Stomach (tissue), 9 donors: ENCODE results near the gene TRIM41. TPM values are rescaled to one million over a fixed set of nuclear protein-coding genes. Genes with fewer than 3 reads are reported as not detected.

ENCODE experiments used
- DNase-seq, 2 donors: peaks; one replicate each; pipeline versions ENCODE4 v3.0.0 to v3.0.0-alpha.2; 2013 to 2019
- H3K27ac ChIP-seq, 5 donors: fragments of 200-600 bp in 4 of 5; sonication (generic) in 4 of 5; one replicate each; pipeline ENCODE4 v1.5.1; 2013 to 2019; ENCODE audit warnings: mild to moderate bottlenecking in 1 of 5, moderate library complexity in 1 of 5
- H3K27me3 ChIP-seq, 3 donors: fragments of 200-600 bp; sonication (generic); one replicate each; pipeline ENCODE4 v1.5.1; 2017 to 2019; ENCODE audit warnings: mixed run types in 1 of 3
- H3K36me3 ChIP-seq, 4 donors: fragments of 200-600 bp; sonication (generic); 1 replicate in 3 of 4; 2 replicates in 1 of 4; pipeline ENCODE4 v1.5.1; 2016 to 2019
- H3K4me1 ChIP-seq, 4 donors: fragments of 200-600 bp; sonication (generic); one replicate each; pipeline ENCODE4 v1.5.1; 2016 to 2019
- H3K4me3 ChIP-seq, 4 donors: fragments of 200-600 bp; sonication (generic) in 3 of 4; one replicate each; pipeline ENCODE4 v1.5.1; 2016 to 2019; ENCODE audit warnings: mild to moderate bottlenecking in 1 of 4
- H3K9me3 ChIP-seq, 4 donors: fragments of 200-600 bp; sonication (generic); one replicate each; pipeline ENCODE4 v1.5.1; 2016 to 2019
- EP300 ChIP-seq: sonication (generic); formaldehyde crosslinking; IDR thresholded peaks from one replicate; pipeline ENCODE4 v1.6.1; 2017; ENCODE audit warnings: antibody characterized with exemption
- POLR2A ChIP-seq, 4 donors: fragments of 450-650 bp; IDR thresholded peaks; one replicate each; pipeline ENCODE4 v1.6.1; 2016; ENCODE audit warnings: antibody characterized with exemption in 4 of 4, control low read depth in 2 of 4, mild to moderate bottlenecking in 1 of 4, moderate library complexity in 1 of 4
- POLR2AphosphoS5 ChIP-seq, 3 donors: sonication (generic); formaldehyde crosslinking; IDR thresholded peaks; one replicate each; pipeline ENCODE4 v1.6.1; 2016; ENCODE audit warnings: antibody characterized with exemption in 3 of 3
- WGBS, 5 donors: extraction: QIAGEN DNeasy Blood & Tissue Kit in 3 of 5; methylation state at CpG; one replicate each; pipeline versions ENCODE4 v1.1.5 to v1.1.7; 2013 to 2018; 5-methylcytosine and 5-hydroxymethylcytosine counted together
- intact Hi-C: fragments of 100-400 bp; cut with DNase I; formaldehyde crosslinking; loops from one replicate; pipeline ENCODE4 v1.15.1; 2023; ENCODE audit warnings: low total_unique reads
- polyA plus RNA-seq, 3 donors: library from polyadenylated mRNA; stranded (reverse); fragments of 200-250 nt; gene quantifications; one replicate each; pipeline ENCODE4 v1.2.3, GENCODE V29; 2013
- total RNA-seq, 5 donors: library from RNA; depleted of rRNA; stranded (reverse); fragments of >200 nt; gene quantifications; one replicate each; pipeline versions ENCODE4 v1.1.0 to v1.2.3, GENCODE V29; 2014 to 2016
- TF ChIP-seq, protein P1 (sequence below), 7 experiments: fragments of 450-650 bp in 4 of 7; fragments of 200-600 bp in 3 of 7; sonication (generic) in 3 of 7; IDR thresholded peaks; one replicate each; pipeline ENCODE4 v1.5.1; 2016 to 2019; ENCODE audit warnings: antibody characterized with exemption in 7 of 7, control low read depth in 2 of 7, mild to moderate bottlenecking in 1 of 7
- donor health status: healthy with polysubstance abuse.
- donor health status: Bipolar disorder and iron deficiency.
- donor health status: healthy.

TRIM41 gene
- total and polyA plus RNA-seq, 8 donors, result 2.3 to 70.4 (median 16.0) TPM

- H3K27me3 ChIP-seq, result no peaks in the 10 kb centered on the region
- intact Hi-C loops, result no loop called here
- 79 to 88% (median 83%) methylated on average over 5 of the region's 5 CpGs for WGBS, 5 donors
- H3K4me1 ChIP-seq, result peaks cover 0 to 25% (median 10%) of the 10 kb centered on the region in 4 donors
- TF ChIP-seq EP300 (no peak), POLR2A (IDR thresholded peaks at IDR 0.05) (no peak), POLR2AphosphoS5 (IDR thresholded peaks at IDR 0.05) (no peak)
- TF ChIP-seq, protein P1, sequence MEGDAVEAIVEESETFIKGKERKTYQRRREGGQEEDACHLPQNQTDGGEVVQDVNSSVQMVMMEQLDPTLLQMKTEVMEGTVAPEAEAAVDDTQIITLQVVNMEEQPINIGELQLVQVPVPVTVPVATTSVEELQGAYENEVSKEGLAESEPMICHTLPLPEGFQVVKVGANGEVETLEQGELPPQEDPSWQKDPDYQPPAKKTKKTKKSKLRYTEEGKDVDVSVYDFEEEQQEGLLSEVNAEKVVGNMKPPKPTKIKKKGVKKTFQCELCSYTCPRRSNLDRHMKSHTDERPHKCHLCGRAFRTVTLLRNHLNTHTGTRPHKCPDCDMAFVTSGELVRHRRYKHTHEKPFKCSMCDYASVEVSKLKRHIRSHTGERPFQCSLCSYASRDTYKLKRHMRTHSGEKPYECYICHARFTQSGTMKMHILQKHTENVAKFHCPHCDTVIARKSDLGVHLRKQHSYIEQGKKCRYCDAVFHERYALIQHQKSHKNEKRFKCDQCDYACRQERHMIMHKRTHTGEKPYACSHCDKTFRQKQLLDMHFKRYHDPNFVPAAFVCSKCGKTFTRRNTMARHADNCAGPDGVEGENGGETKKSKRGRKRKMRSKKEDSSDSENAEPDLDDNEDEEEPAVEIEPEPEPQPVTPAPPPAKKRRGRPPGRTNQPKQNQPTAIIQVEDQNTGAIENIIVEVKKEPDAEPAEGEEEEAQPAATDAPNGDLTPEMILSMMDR (IDR thresholded peaks at IDR 0.05), result no peak
- no peak overlapping the region for H3K4me3 ChIP-seq
- peak overlapping the region in 1 of 5 donors; percentile 31 for H3K27ac ChIP-seq
- no peaks in the 10 kb centered on the region for H3K9me3 ChIP-seq
- peak in 1 of 2 donors; percentile 20 for DNase-seq
- peaks cover 90 to 100% (median 100%) of the 10 kb centered on the region in 4 donors for H3K36me3 ChIP-seq
Measured at GRCh38 chr5:181235323-181235688, 12.2 kb downstream of the TRIM41 start.

GRCh38 chr5:181235689-181236366 is 12.7 kb downstream of the TRIM41 start:
- Histone ChIP-seq H3K27ac (no peak overlapping the region), H3K36me3 (peaks cover 90 to 100% (median 100%) of the 10 kb centered on the region in 4 donors), H3K4me3 (no peak overlapping the region), H3K9me3 (no peaks in the 10 kb centered on the region), H3K27me3 (no peaks in the 10 kb centered on the region), H3K4me1 (peaks cover under 1 to 30% (median 15%) of the 10 kb centered on the region in 4 donors)
- no peak for TF ChIP-seq POLR2AphosphoS5 (IDR thresholded peaks at IDR 0.05)
- no peak for TF ChIP-seq POLR2A (IDR thresholded peaks at IDR 0.05)
- TF ChIP-seq, protein P1 (IDR thresholded peaks at IDR 0.05), result no peak
- TF ChIP-seq EP300, result no peak
- intact Hi-C loops, result no loop called here
- DNase-seq, result no peak
- WGBS, 5 donors, result 68 to 80% (median 74%) methylated on average over 5 of the region's 5 CpGs

- peaks cover 7 to 37% (median 22%) of the 10 kb centered on the region in 4 donors for H3K4me1 ChIP-seq
- H3K27ac ChIP-seq, result no peak overlapping the region
- H3K27me3 ChIP-seq, result no peaks in the 10 kb centered on the region
- no peak overlapping the region for H3K4me3 ChIP-seq
- H3K36me3 ChIP-seq, result peaks cover 90 to 100% (median 100%) of the 10 kb centered on the region in 4 donors
- 74 to 86% (median 81%) methylated on average over 6 of the region's 6 CpGs for WGBS, 5 donors
- intact Hi-C loops, result no loop called here
- DNase-seq, result no peak
- H3K9me3 ChIP-seq, result no peaks in the 10 kb centered on the region
- no peak for TF ChIP-seq POLR2AphosphoS5 (IDR thresholded peaks at IDR 0.05)
- TF ChIP-seq, protein P1 (IDR thresholded peaks at IDR 0.05), result no peak
- TF ChIP-seq EP300, result no peak
Measured at GRCh38 chr5:181236471-181236870, 13.4 kb downstream of the TRIM41 start.

GRCh38 chr5:181236954-181237641 is 14.0 kb downstream of the TRIM41 start:
- peaks cover 13 to 43% (median 28%) of the 10 kb centered on the region in 4 donors for H3K4me1 ChIP-seq
- no peak for DNase-seq
- no peaks in the 10 kb centered on the region for H3K9me3 ChIP-seq
- H3K4me3 ChIP-seq, result no peak overlapping the region
- H3K27ac ChIP-seq, result no peak overlapping the region
- WGBS, 5 donors, result 83 to 90% (median 86%) methylated on average over 10 of the region's 10 CpGs
- intact Hi-C loops, result no loop called here
- H3K27me3 ChIP-seq, result no peaks in the 10 kb centered on the region
- peaks cover 92 to 100% (median 100%) of the 10 kb centered on the region in 4 donors for H3K36me3 ChIP-seq
- TF ChIP-seq, protein P1 (IDR thresholded peaks at IDR 0.05), result no peak
